ENCODE data around the gene PPFIA4. TPM values are rescaled to one million over a fixed set of nuclear protein-coding genes. Genes with fewer than 3 reads are reported as not detected.
A peak's percentile ranks its signal among the peaks of the same experiment; 100 is the strongest.
"Not testable (repeated sequence)": the region's sequence is repeated elsewhere in the genome, so short reads cannot be mapped to it uniquely, and the experiment has no call there.

PPFIA4 gene
- total RNA-seq, 3 donors from 2014 or later (not counting 1 experiment from before 2014, with no cell fraction given), result 0.18 to 0.88 (median 0.33) TPM

- intact Hi-C loops (cut with micrococcal nuclease), result loop anchor here (5.0 kb wide), 1 partner anchor 202 kb away; the partner anchor contains the start of gene KDM5B
- peaks cover 38 to 43% of the 10 kb centered on the region in 2 donors for H3K4me1 Mint-ChIP-seq
- peaks cover 36% of the 10 kb centered on the region for H3K36me3 ChIP-seq (ENCODE audit: control insufficient read depth, insufficient read depth, low read length)
- WGBS (ENCODE audit: insufficient coverage), result 83% methylated on average over 2 of the region's 3 CpGs
- peak overlapping the region in 1 of 2 donors; percentile 97 for H3K27ac Mint-ChIP-seq
- DNase-seq (no peak), ATAC-seq (no peak)
- no peaks in the 10 kb centered on the region for H3K27me3 Mint-ChIP-seq (ENCODE audit: low read depth in 2 of 2)
- H3K4me1 ChIP-seq (ENCODE audit: control insufficient read depth, insufficient read depth, low read length), result peaks cover 14% of the 10 kb centered on the region
- TF ChIP-seq CTCF (IDR thresholded peaks at IDR 0.05), result no peak
- H3K4me3 ChIP-seq (ENCODE audit: low read length), result no peak overlapping the region
- H3K27ac ChIP-seq (ENCODE audit: low read length), result no peak overlapping the region
- H3K9me3 ChIP-seq (ENCODE audit: control insufficient read depth, insufficient read depth, low read length), result no peaks in the 10 kb centered on the region
- H3K27me3 ChIP-seq (ENCODE audit: control insufficient read depth, insufficient read depth, low read length), result no peaks in the 10 kb centered on the region
- H3K9me3 Mint-ChIP-seq, result no peaks in the 10 kb centered on the region
- H3K4me3 Mint-ChIP-seq, result peak overlapping the region; percentile 96
- peaks cover 15% of the 10 kb centered on the region for H3K36me3 Mint-ChIP-seq
These were observed 17.1 kb upstream of the PPFIA4 start for GRCh38 chr1:203009185-203009584.

- peaks cover 29% of the 10 kb centered on the region for H3K36me3 Mint-ChIP-seq
- ATAC-seq, result no peak
- H3K9me3 Mint-ChIP-seq, result no peaks in the 10 kb centered on the region
- Histone ChIP-seq H3K9me3 (ENCODE audit: control insufficient read depth, insufficient read depth, low read length) (no peaks in the 10 kb centered on the region), H3K4me3 (ENCODE audit: low read length) (no peak overlapping the region), H3K27me3 (ENCODE audit: control insufficient read depth, insufficient read depth, low read length) (no peaks in the 10 kb centered on the region), H3K4me1 (ENCODE audit: control insufficient read depth, insufficient read depth, low read length) (peaks cover 6% of the 10 kb centered on the region), H3K36me3 (ENCODE audit: control insufficient read depth, insufficient read depth, low read length) (peaks cover 60% of the 10 kb centered on the region), H3K27ac (ENCODE audit: low read length) (no peak overlapping the region)
- intact Hi-C loops (cut with micrococcal nuclease), result no loop called here
- H3K4me3 Mint-ChIP-seq, result no peak overlapping the region
- H3K27ac Mint-ChIP-seq, result no peak overlapping the region
- peaks cover 36 to 50% of the 10 kb centered on the region in 2 donors for H3K4me1 Mint-ChIP-seq
- TF ChIP-seq CTCF (IDR thresholded peaks at IDR 0.05), result no peak
- H3K27me3 Mint-ChIP-seq (ENCODE audit: low read depth in 2 of 2), result no peaks in the 10 kb centered on the region
- WGBS (ENCODE audit: insufficient coverage), result 100% methylated on average over 3 of the region's 5 CpGs
- no peak for DNase-seq
These were observed 14.7 kb upstream of the PPFIA4 start for GRCh38 chr1:203011582-203011981.

GRCh38 chr1:203017061-203017460 is 9.2 kb upstream of the PPFIA4 start:
- ATAC-seq (no peak), DNase-seq (no peak)
- WGBS (ENCODE audit: insufficient coverage), result 95% methylated on average over 3 of the region's 4 CpGs
- H3K27me3 Mint-ChIP-seq (ENCODE audit: low read depth in 2 of 2), result no peaks in the 10 kb centered on the region
- no peak for TF ChIP-seq CTCF (IDR thresholded peaks at IDR 0.05)
- Histone ChIP-seq H3K36me3 (ENCODE audit: control insufficient read depth, insufficient read depth, low read length) (peaks cover 84% of the 10 kb centered on the region), H3K4me1 (ENCODE audit: control insufficient read depth, insufficient read depth, low read length) (no peaks in the 10 kb centered on the region), H3K9me3 (ENCODE audit: control insufficient read depth, insufficient read depth, low read length) (no peaks in the 10 kb centered on the region), H3K27me3 (ENCODE audit: control insufficient read depth, insufficient read depth, low read length) (no peaks in the 10 kb centered on the region), H3K4me3 (ENCODE audit: low read length) (no peak overlapping the region), H3K27ac (ENCODE audit: low read length) (no peak overlapping the region)
- intact Hi-C loops (cut with micrococcal nuclease), result no loop called here
- H3K4me1 Mint-ChIP-seq, result peaks cover 19 to 22% of the 10 kb centered on the region in 2 donors
- no peak overlapping the region for H3K27ac Mint-ChIP-seq
- no peak overlapping the region for H3K4me3 Mint-ChIP-seq
- H3K36me3 Mint-ChIP-seq, result peaks cover 49% of the 10 kb centered on the region
- H3K9me3 Mint-ChIP-seq, result no peaks in the 10 kb centered on the region

GRCh38 chr1:203017692-203018091 is 8.6 kb upstream of the PPFIA4 start:
- Mint-ChIP-seq H3K4me1 (peaks cover 17 to 21% of the 10 kb centered on the region in 2 donors), H3K4me3 (no peak overlapping the region), H3K36me3 (peaks cover 43% of the 10 kb centered on the region), H3K9me3 (no peaks in the 10 kb centered on the region), H3K27ac (no peak overlapping the region), H3K27me3 (ENCODE audit: low read depth in 2 of 2) (no peaks in the 10 kb centered on the region)
- no peaks in the 10 kb centered on the region for H3K27me3 ChIP-seq (ENCODE audit: control insufficient read depth, insufficient read depth, low read length)
- intact Hi-C loops (cut with micrococcal nuclease), result no loop called here
- H3K27ac ChIP-seq (ENCODE audit: low read length), result no peak overlapping the region
- ATAC-seq (no peak), DNase-seq (no peak)
- no peak overlapping the region for H3K4me3 ChIP-seq (ENCODE audit: low read length)
- WGBS (ENCODE audit: insufficient coverage), result 98% methylated on average over 6 of the region's 6 CpGs
- TF ChIP-seq CTCF (IDR thresholded peaks at IDR 0.05), result no peak
- H3K36me3 ChIP-seq (ENCODE audit: control insufficient read depth, insufficient read depth, low read length), result peaks cover 87% of the 10 kb centered on the region
- H3K9me3 ChIP-seq (ENCODE audit: control insufficient read depth, insufficient read depth, low read length), result no peaks in the 10 kb centered on the region
- no peaks in the 10 kb centered on the region for H3K4me1 ChIP-seq (ENCODE audit: control insufficient read depth, insufficient read depth, low read length)

GRCh38 chr1:203022855-203023254 is 3.4 kb upstream of the PPFIA4 start:
- DNase-seq; ATAC-seq; H3K4me1 Mint-ChIP-seq; H3K4me3 Mint-ChIP-seq; H3K9me3 ChIP-seq (ENCODE audit: control insufficient read depth, insufficient read depth, low read length); H3K27me3 ChIP-seq (ENCODE audit: control insufficient read depth, insufficient read depth, low read length); H3K4me3 ChIP-seq (ENCODE audit: low read length); H3K27ac ChIP-seq (ENCODE audit: low read length); intact Hi-C loops (cut with micrococcal nuclease); H3K27ac Mint-ChIP-seq; H3K27me3 Mint-ChIP-seq (ENCODE audit: low read depth in 2 of 2); H3K9me3 Mint-ChIP-seq: not testable (repeated sequence)
- Histone ChIP-seq H3K4me1 (ENCODE audit: control insufficient read depth, insufficient read depth, low read length) (peaks cover 16% of the 10 kb centered on the region), H3K36me3 (ENCODE audit: control insufficient read depth, insufficient read depth, low read length) (peaks cover 55% of the 10 kb centered on the region)
- H3K36me3 Mint-ChIP-seq, result peaks cover 26% of the 10 kb centered on the region
- no CpG with 5 or more reads among the region's 10 CpGs for WGBS (ENCODE audit: insufficient coverage)

All from natural killer cell (primary cell).